DND-41 (cell line): Measurements from ENCODE around the gene CDHR3.
"Not testable (repeated sequence)": the region's sequence is repeated elsewhere in the genome, so short reads cannot be mapped to it uniquely, and the experiment has no call there.

Source experiments
- ATAC-seq: fragments of 200-7000 bp; cut with Tn5 transposase; 3 replicates; pipeline ENCODE4 v1.9.1; 2021; ENCODE audit warnings: low read depth; ENCODE audit not compliant: insufficient read depth
- DNase-seq: peaks from one replicate; pipeline ENCODE4 v3.0.0-alpha.2; 2020
- H2AFZ ChIP-seq: 2 replicates; pipeline ENCODE4 v1.6.0; 2012; ENCODE audit warnings: low read depth, low read length
- H3K27ac ChIP-seq: 2 replicates; pipeline ENCODE4 v1.5.1; 2012; ENCODE audit warnings: low read length, inconsistent platforms
- H3K27me3 ChIP-seq: fragments of 200-600 bp; sonication (generic); 2 replicates; pipeline ENCODE4 v1.6.0; 2012; ENCODE audit warnings: low read length, mild to moderate bottlenecking, inconsistent platforms; ENCODE audit not compliant: insufficient read depth, poor library complexity
- H3K36me3 ChIP-seq: 2 replicates; pipeline ENCODE4 v1.5.1; 2012; ENCODE audit warnings: low read length, inconsistent platforms; ENCODE audit not compliant: insufficient read depth
- H3K4me1 ChIP-seq: 2 replicates; pipeline ENCODE4 v1.5.1; 2012; ENCODE audit warnings: mild to moderate bottlenecking, low read length; ENCODE audit not compliant: insufficient read depth
- H3K4me2 ChIP-seq: 2 replicates; pipeline ENCODE4 v1.6.0; 2012; ENCODE audit warnings: mild to moderate bottlenecking, moderate library complexity, low read length, inconsistent platforms; ENCODE audit not compliant: insufficient read depth
- H3K4me3 ChIP-seq, 2 experiments: fragments of 200-600 bp in 1 of 2; shearing (Covaris generic) in 1 of 2; 2 replicates each; pipeline ENCODE4 v1.5.1; 2012 to 2016; ENCODE audit warnings: inconsistent platforms in 2 of 2, low read length in 2 of 2, mild to moderate bottlenecking in 2 of 2, low read depth in 1 of 2, moderate library complexity in 1 of 2
- H3K79me2 ChIP-seq: 2 replicates; pipeline ENCODE4 v1.6.0; 2012; ENCODE audit warnings: low read length, inconsistent platforms; ENCODE audit not compliant: insufficient read depth
- H3K9ac ChIP-seq: 2 replicates; pipeline ENCODE4 v1.6.0; 2012; ENCODE audit warnings: low read depth, mild to moderate bottlenecking, inconsistent platforms, low read length, moderate library complexity
- H3K9me3 ChIP-seq: 2 replicates; pipeline ENCODE4 v1.5.1; 2012; ENCODE audit warnings: low read length, moderate library complexity, mild to moderate bottlenecking, inconsistent platforms; ENCODE audit not compliant: insufficient read depth, severe bottlenecking
- H4K20me1 ChIP-seq: 2 replicates; pipeline ENCODE4 v1.6.0; 2012; ENCODE audit warnings: low read length; ENCODE audit not compliant: insufficient read depth
- EZH2 ChIP-seq: IDR thresholded peaks from 3 replicates; pipeline ENCODE4 v1.6.1; 2012; ENCODE audit warnings: borderline replicate concordance, low read depth, mild to moderate bottlenecking, moderate library complexity, low read length, inconsistent platforms; ENCODE audit not compliant: severe bottlenecking
- TF ChIP-seq, protein P1 (sequence below): IDR thresholded peaks from 2 replicates; pipeline ENCODE4 v1.5.1; 2012; ENCODE audit warnings: borderline replicate concordance, low read length, moderate library complexity, mild to moderate bottlenecking; ENCODE audit not compliant: poor library complexity, severe bottlenecking; ENCODE audit errors: extremely low read depth

Gene CDHR3

DNA sequence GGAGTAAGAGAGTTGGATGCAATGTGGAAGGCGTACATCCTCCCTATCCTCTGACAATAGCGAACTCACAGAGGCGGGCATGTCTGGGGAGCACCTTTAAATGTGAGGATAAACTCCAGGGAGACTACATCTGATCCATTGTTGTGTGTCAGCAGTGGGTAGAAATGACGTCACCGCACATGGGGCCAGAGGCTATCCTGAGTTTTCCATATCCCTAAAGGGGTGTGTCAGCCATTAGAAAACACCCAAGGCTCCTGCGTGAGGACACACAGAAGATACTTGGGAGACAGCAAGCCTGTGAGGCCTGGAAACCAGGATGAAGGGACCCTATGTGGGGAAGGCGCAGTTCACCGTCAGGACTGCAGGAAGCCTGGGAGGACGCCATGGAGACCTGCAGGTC, 17.2 kb upstream of the CDHR3 start:
- DNase-seq (no peak), ATAC-seq (no peak)
- Histone ChIP-seq H3K4me1 (no peaks in the 10 kb centered on the region), H2AFZ (no peak overlapping the region), H3K4me2 (no peak overlapping the region), H3K9ac (no peak overlapping the region), H3K4me3 (no peak overlapping the region), H3K9me3 (no peaks in the 10 kb centered on the region), H3K27me3 (peaks cover 13% of the 10 kb centered on the region), H4K20me1 (no peaks in the 10 kb centered on the region), H3K27ac (no peak overlapping the region), H3K36me3 (no peaks in the 10 kb centered on the region), H3K79me2 (no peaks in the 10 kb centered on the region)
- TF ChIP-seq, protein P1, sequence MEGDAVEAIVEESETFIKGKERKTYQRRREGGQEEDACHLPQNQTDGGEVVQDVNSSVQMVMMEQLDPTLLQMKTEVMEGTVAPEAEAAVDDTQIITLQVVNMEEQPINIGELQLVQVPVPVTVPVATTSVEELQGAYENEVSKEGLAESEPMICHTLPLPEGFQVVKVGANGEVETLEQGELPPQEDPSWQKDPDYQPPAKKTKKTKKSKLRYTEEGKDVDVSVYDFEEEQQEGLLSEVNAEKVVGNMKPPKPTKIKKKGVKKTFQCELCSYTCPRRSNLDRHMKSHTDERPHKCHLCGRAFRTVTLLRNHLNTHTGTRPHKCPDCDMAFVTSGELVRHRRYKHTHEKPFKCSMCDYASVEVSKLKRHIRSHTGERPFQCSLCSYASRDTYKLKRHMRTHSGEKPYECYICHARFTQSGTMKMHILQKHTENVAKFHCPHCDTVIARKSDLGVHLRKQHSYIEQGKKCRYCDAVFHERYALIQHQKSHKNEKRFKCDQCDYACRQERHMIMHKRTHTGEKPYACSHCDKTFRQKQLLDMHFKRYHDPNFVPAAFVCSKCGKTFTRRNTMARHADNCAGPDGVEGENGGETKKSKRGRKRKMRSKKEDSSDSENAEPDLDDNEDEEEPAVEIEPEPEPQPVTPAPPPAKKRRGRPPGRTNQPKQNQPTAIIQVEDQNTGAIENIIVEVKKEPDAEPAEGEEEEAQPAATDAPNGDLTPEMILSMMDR, result no peak
- TF ChIP-seq EZH2, result no peak

DNA sequence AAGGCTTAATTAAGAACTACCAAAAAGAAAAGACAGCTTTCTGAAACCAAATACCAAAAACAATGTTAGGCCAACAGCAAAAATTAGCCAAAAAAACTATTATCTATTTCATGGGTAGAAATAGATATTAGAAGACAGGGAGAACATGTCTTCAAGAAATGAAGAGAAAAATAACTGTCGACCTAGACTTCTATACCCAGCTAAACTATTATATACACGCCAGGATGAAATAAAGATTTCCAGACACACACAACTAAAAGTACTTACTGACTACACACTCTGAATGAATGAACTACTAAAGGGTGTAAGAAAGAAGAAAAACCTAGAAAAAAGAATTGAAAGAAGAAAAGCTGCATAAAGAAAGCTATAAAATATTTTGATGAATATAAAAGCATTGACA, 11.5 kb upstream of the CDHR3 start:
- Histone ChIP-seq H3K27me3 (no peaks in the 10 kb centered on the region), H3K9me3 (peaks cover 7% of the 10 kb centered on the region), H3K4me3 (no peak overlapping the region), H3K4me1 (no peaks in the 10 kb centered on the region), H3K79me2 (no peaks in the 10 kb centered on the region), H3K36me3 (no peaks in the 10 kb centered on the region), H2AFZ (no peak overlapping the region), H3K4me2 (no peak overlapping the region), H3K9ac (no peak overlapping the region), H4K20me1 (no peaks in the 10 kb centered on the region), H3K27ac (no peak overlapping the region)
- no peak for DNase-seq
- TF ChIP-seq, protein P1, result no peak
- no peak for TF ChIP-seq EZH2
- ATAC-seq, result no peak

DNA sequence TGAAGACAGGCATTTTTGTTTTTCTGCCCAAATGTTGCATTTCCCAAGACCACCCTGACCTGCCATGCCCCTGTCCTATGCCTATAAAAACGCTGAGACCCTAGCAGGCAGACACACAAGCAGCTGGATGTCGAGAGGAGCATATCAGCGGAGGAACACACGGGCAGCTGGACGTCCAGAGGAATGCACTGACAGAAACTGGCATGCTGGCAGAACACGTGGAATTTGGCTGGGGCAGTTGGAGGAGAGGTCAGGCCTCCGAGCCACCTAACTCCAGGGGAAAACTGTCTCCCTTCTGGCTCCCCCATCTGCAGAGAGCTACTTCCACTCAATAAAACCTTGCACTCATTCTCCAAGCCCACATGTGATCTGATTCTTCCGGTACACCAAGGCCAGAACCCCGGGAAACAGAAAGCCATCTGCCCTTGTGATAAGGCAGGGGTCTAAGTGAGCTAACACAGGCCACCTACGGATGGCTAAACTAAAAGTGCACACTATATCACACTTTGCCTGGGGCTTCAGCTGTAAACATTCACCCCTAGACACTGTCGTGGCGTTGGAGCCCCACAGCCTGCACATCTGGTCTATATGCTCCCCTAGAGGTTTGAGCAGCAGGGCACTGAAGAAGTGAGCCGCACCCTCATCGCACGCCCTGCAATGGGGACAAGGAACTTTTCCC, 10.0 kb upstream of the CDHR3 start:
- Histone ChIP-seq H3K4me3 (no peak overlapping the region), H3K36me3 (no peaks in the 10 kb centered on the region), H4K20me1 (no peaks in the 10 kb centered on the region), H3K4me2 (no peak overlapping the region), H3K27me3 (no peaks in the 10 kb centered on the region), H3K4me1 (no peaks in the 10 kb centered on the region), H3K9me3 (peaks cover 7% of the 10 kb centered on the region), H3K79me2 (no peaks in the 10 kb centered on the region), H2AFZ (no peak overlapping the region), H3K9ac (no peak overlapping the region), H3K27ac (no peak overlapping the region)
- DNase-seq (no peak), ATAC-seq (no peak)
- TF ChIP-seq, protein P1, result no peak
- TF ChIP-seq EZH2, result no peak

DNA sequence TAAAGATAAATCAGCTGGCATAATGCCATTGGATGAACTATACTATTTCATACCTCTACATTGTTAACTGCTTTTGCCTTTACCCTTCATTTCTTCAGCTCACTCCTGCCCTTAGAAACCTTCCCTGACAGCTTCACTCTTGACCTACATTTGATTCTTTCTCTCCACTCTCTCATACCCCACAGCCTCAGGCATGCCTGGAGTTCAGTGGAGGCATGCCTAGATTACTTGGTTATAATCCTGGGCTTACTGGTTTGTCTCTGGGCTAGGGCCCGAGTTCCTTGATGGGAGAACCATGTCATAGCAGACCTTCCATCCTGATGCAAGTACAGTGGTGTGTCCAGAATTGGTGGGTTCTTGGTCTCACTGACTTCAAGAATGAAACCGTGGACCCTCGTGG, 8.4 kb upstream of the CDHR3 start:
- H3K4me2 ChIP-seq, result no peak overlapping the region
- H2AFZ ChIP-seq, result no peak overlapping the region
- ATAC-seq (no peak), DNase-seq (no peak)
- no peaks in the 10 kb centered on the region for H3K4me1 ChIP-seq
- H3K79me2 ChIP-seq, result no peaks in the 10 kb centered on the region
- TF ChIP-seq, protein P1, result no peak
- TF ChIP-seq EZH2, result no peak
- no peaks in the 10 kb centered on the region for H3K27me3 ChIP-seq
- peaks cover 7% of the 10 kb centered on the region for H3K9me3 ChIP-seq
- no peaks in the 10 kb centered on the region for H3K36me3 ChIP-seq
- H3K9ac ChIP-seq, result no peak overlapping the region
- H3K4me3 ChIP-seq, result no peak overlapping the region
- no peaks in the 10 kb centered on the region for H4K20me1 ChIP-seq
- no peak overlapping the region for H3K27ac ChIP-seq

DNA sequence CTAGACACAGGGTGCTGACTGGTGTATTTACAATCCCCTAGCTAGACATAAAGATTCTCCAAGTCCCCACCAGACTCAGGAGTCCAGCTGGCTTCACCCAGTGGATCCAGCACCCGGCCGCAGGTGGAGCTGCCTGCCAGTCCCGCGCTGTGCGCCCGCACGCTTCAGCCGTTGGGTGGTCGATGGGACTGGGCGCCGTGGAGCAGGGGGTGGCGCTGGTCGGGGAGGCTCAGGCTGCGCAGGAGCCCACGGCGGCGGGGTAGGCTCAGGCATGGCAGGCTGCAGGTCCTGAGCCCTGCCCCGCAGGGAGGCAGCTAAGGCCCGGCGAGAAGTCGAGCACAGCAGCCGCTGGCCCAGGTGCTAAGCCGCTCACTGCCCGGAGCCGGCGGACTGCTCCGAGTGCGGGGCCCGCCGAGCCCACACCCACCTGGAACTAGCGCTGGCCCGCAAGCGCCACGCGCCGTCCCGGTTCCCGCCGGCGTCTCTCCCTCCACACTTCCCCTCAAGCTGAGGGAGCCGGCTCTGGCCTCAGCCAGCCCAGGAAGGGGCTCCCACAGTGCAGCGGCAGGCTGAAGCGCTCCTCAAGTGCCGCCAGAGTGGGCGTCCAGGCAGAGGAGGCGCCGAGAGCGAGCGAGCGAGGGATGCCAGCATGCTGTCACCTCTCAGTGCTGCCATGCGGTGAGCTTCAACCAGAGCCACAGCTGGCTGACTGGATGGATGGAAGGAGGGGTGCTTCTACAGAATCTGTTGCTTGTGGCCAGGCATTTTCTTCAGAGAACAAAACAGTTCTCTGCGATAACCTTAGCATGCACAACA, 7.2 kb upstream of the CDHR3 start:
- H3K36me3 ChIP-seq, H2AFZ ChIP-seq, H3K27me3 ChIP-seq, H3K4me1 ChIP-seq, H3K4me2 ChIP-seq, H3K4me3 ChIP-seq, DNase-seq, H3K27ac ChIP-seq, ATAC-seq, H3K9me3 ChIP-seq, H4K20me1 ChIP-seq, H3K79me2 ChIP-seq, H3K9ac ChIP-seq: not testable (repeated sequence)
